Right atrium auricular region (tissue), 2 donors: ENCODE results near the gene KRT10. TPM values are rescaled to one million over a fixed set of nuclear protein-coding genes. Genes with fewer than 3 reads are reported as not detected.

ENCODE experiments used
- DNase-seq: peaks from one replicate; pipeline ENCODE4 v3.0.0-alpha.2; 2019; ENCODE audit warnings: low spot score
- H3K27ac ChIP-seq, 2 donors: fragments of 200-600 bp; sonication (generic); 1 replicate in 1 of 2; 2 replicates in 1 of 2; pipeline ENCODE4 v1.5.1; 2016 to 2019
- H3K27me3 ChIP-seq, 2 donors: fragments of 200-600 bp; sonication (generic); one replicate each; pipeline versions ENCODE4 v1.5.1 to v1.6.0; 2017 to 2019
- H3K36me3 ChIP-seq: fragments of 200-600 bp; sonication (generic); one replicate; pipeline ENCODE4 v1.5.1; 2016
- H3K4me1 ChIP-seq, 2 donors: fragments of 200-600 bp; sonication (generic); one replicate each; pipeline versions ENCODE4 v1.5.1 to v1.6.0; 2017 to 2019
- H3K4me3 ChIP-seq, 2 donors: fragments of 200-600 bp; sonication (generic); 1 replicate in 1 of 2; 2 replicates in 1 of 2; pipeline ENCODE4 v1.5.1; 2017 to 2019; ENCODE audit warnings: mild to moderate bottlenecking in 1 of 2, moderate library complexity in 1 of 2
- H3K9me3 ChIP-seq, 2 donors: fragments of 200-600 bp; sonication (generic); one replicate each; pipeline ENCODE4 v1.5.1; 2019
- CTCF ChIP-seq, 2 donors: fragments of 200-600 bp; sonication (generic); IDR thresholded peaks; one replicate each; pipeline ENCODE4 v1.5.1; 2019; ENCODE audit warnings: antibody characterized with exemption in 2 of 2
- total RNA-seq, 2 donors: library from RNA; depleted of rRNA; stranded (reverse); fragments of >200 nt; gene quantifications; one replicate each; pipeline ENCODE4 v1.1.0, GENCODE V29; 2016

Gene KRT10
- total RNA-seq, 2 donors from 2014 or later, result 18.9 to 21.5 TPM

- Histone ChIP-seq H3K4me3 (no peak overlapping the region), H3K27me3 (no peaks in the 10 kb centered on the region), H3K36me3 (no peaks in the 10 kb centered on the region), H3K27ac (no peak overlapping the region), H3K9me3 (no peaks in the 10 kb centered on the region), H3K4me1 (no peaks in the 10 kb centered on the region)
- no peak for DNase-seq
- no peak for TF ChIP-seq CTCF (IDR thresholded peaks at IDR 0.05)
These were observed 28.0 kb upstream of the KRT10 start for GRCh38 chr17:40850293-40850972.

GRCh38 chr17:40849723-40850122 is 27.3 kb upstream of the KRT10 start:
- Histone ChIP-seq H3K4me1 (no peaks in the 10 kb centered on the region), H3K4me3 (no peak overlapping the region), H3K27me3 (no peaks in the 10 kb centered on the region), H3K27ac (no peak overlapping the region), H3K9me3 (no peaks in the 10 kb centered on the region), H3K36me3 (no peaks in the 10 kb centered on the region)
- no peak for DNase-seq
- TF ChIP-seq CTCF (IDR thresholded peaks at IDR 0.05), result no peak

GRCh38 chr17:40848583-40849235 is 26.3 kb upstream of the KRT10 start:
- no peaks in the 10 kb centered on the region for H3K9me3 ChIP-seq
- no peaks in the 10 kb centered on the region for H3K4me1 ChIP-seq
- DNase-seq, result no peak
- H3K36me3 ChIP-seq, result no peaks in the 10 kb centered on the region
- no peak overlapping the region for H3K4me3 ChIP-seq
- H3K27me3 ChIP-seq, result no peaks in the 10 kb centered on the region
- no peak overlapping the region for H3K27ac ChIP-seq
- no peak for TF ChIP-seq CTCF (IDR thresholded peaks at IDR 0.05)

- no peak overlapping the region for H3K27ac ChIP-seq
- no peaks in the 10 kb centered on the region for H3K9me3 ChIP-seq
- no peaks in the 10 kb centered on the region for H3K36me3 ChIP-seq
- DNase-seq, result no peak
- TF ChIP-seq CTCF (IDR thresholded peaks at IDR 0.05), result no peak
- no peaks in the 10 kb centered on the region for H3K27me3 ChIP-seq
- no peaks in the 10 kb centered on the region for H3K4me1 ChIP-seq
- no peak overlapping the region for H3K4me3 ChIP-seq
These were observed 24.2 kb upstream of the KRT10 start for GRCh38 chr17:40846515-40847144.

- H3K36me3 ChIP-seq, result no peaks in the 10 kb centered on the region
- no peaks in the 10 kb centered on the region for H3K9me3 ChIP-seq
- no peak overlapping the region for H3K4me3 ChIP-seq
- no peak for TF ChIP-seq CTCF (IDR thresholded peaks at IDR 0.05)
- no peaks in the 10 kb centered on the region for H3K4me1 ChIP-seq
- H3K27ac ChIP-seq, result no peak overlapping the region
- H3K27me3 ChIP-seq, result no peaks in the 10 kb centered on the region
- DNase-seq, result no peak
These were observed 22.3 kb upstream of the KRT10 start for GRCh38 chr17:40844671-40845107.
